ENCODE results near the gene BOD1.

BOD1 gene

GRCh38 chr5:173653822-173654523 is 37.5 kb upstream of the BOD1 start:
- Histone ChIP-seq H3K36me3 (ENCODE audit: control insufficient read depth in 2 of 2, insufficient read depth in 2 of 2, low read length in 2 of 2) (no peaks in the 10 kb centered on the region), H3K9me3 (ENCODE audit: control insufficient read depth in 2 of 2, low read length in 2 of 2) (peaks cover 3 to 4% of the 10 kb centered on the region in 2 donors), H3K27me3 (ENCODE audit: control insufficient read depth in 1 of 2, insufficient read depth in 2 of 2, low read length in 2 of 2) (no peaks in the 10 kb centered on the region), H3K27ac (ENCODE audit: low read length) (no peak overlapping the region), H3K9ac (ENCODE audit: low read length in 2 of 2) (no peak overlapping the region), H3K4me3 (ENCODE audit: low read length in 2 of 2) (no peak overlapping the region), H3K4me1 (ENCODE audit: control insufficient read depth, insufficient read depth, low read length) (no peaks in the 10 kb centered on the region)

DNA sequence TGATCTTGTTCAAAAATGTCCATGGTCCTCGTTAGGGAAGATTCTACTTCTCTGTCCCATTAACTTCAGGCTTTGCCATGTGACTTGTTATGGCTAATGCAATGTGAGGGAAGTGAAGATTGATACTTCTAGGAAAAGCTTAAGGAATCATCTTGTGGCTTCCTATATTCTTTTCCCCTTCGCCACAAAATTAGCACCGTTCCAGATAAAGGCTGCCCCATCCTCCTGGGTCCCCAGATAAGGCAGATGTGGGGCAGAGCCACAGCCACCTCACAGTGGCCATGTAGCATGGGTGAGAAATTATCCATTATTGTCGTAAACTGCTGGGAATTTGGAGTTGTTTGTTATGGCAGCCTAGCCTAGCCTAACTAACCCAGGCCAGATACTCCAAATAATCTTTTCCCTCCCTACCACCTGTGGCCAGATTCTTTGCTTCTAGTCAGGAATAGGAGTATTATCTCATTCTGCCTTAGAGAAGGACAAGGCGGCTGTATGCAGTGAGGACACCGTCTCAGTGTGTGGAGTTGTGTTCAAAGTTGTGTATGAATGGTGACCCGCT is 31.9 kb upstream of the BOD1 start:
- peaks cover 2 to 4% of the 10 kb centered on the region in 2 donors for H3K27me3 ChIP-seq (ENCODE audit: control insufficient read depth in 1 of 2, insufficient read depth in 2 of 2, low read length in 2 of 2)

GRCh38 chr5:173646692-173647091 is 30.2 kb upstream of the BOD1 start:
- Histone ChIP-seq H3K27ac (ENCODE audit: low read length) (no peak overlapping the region), H3K27me3 (ENCODE audit: control insufficient read depth in 1 of 2, insufficient read depth in 2 of 2, low read length in 2 of 2) (peaks cover 2 to 4% of the 10 kb centered on the region in 2 donors), H3K4me1 (ENCODE audit: control insufficient read depth, insufficient read depth, low read length) (no peaks in the 10 kb centered on the region), H3K36me3 (ENCODE audit: control insufficient read depth in 2 of 2, insufficient read depth in 2 of 2, low read length in 2 of 2) (no peaks in the 10 kb centered on the region), H3K9me3 (ENCODE audit: control insufficient read depth in 2 of 2, low read length in 2 of 2) (no peaks in the 10 kb centered on the region), H3K4me3 (ENCODE audit: low read length in 2 of 2) (no peak overlapping the region), H3K9ac (ENCODE audit: low read length in 2 of 2) (no peak overlapping the region)

More for the DNA sequence above, 31.9 kb upstream of the BOD1 start:
- no peak overlapping the region for H3K4me3 ChIP-seq (ENCODE audit: low read length in 2 of 2)
- H3K27ac ChIP-seq (ENCODE audit: low read length), result no peak overlapping the region
- H3K36me3 ChIP-seq (ENCODE audit: control insufficient read depth in 2 of 2, insufficient read depth in 2 of 2, low read length in 2 of 2), result no peaks in the 10 kb centered on the region
- no peak overlapping the region for H3K9ac ChIP-seq (ENCODE audit: low read length in 2 of 2)
- peaks cover 3% of the 10 kb centered on the region in 2 donors for H3K9me3 ChIP-seq (ENCODE audit: control insufficient read depth in 2 of 2, low read length in 2 of 2)
- H3K4me1 ChIP-seq (ENCODE audit: control insufficient read depth, insufficient read depth, low read length), result no peaks in the 10 kb centered on the region

- peaks cover 2 to 4% of the 10 kb centered on the region in 2 donors for H3K27me3 ChIP-seq (ENCODE audit: control insufficient read depth in 1 of 2, insufficient read depth in 2 of 2, low read length in 2 of 2)
- H3K4me1 ChIP-seq (ENCODE audit: control insufficient read depth, insufficient read depth, low read length), result no peaks in the 10 kb centered on the region
- no peaks in the 10 kb centered on the region for H3K9me3 ChIP-seq (ENCODE audit: control insufficient read depth in 2 of 2, low read length in 2 of 2)
- H3K9ac ChIP-seq (ENCODE audit: low read length in 2 of 2), result no peak overlapping the region
- H3K4me3 ChIP-seq (ENCODE audit: low read length in 2 of 2), result no peak overlapping the region
- no peak overlapping the region for H3K27ac ChIP-seq (ENCODE audit: low read length)
- no peaks in the 10 kb centered on the region for H3K36me3 ChIP-seq (ENCODE audit: control insufficient read depth in 2 of 2, insufficient read depth in 2 of 2, low read length in 2 of 2)
These were observed 29.6 kb upstream of the BOD1 start for GRCh38 chr5:173645890-173646574.

- H3K27ac ChIP-seq (ENCODE audit: low read length), result no peak overlapping the region
These were observed 29.0 kb upstream of the BOD1 start for GRCh38 chr5:173645437-173645807.

GRCh38 chr5:173644673-173645436 is 28.4 kb upstream of the BOD1 start:
- no peak overlapping the region for H3K9ac ChIP-seq (ENCODE audit: low read length in 2 of 2)
- no peak overlapping the region for H3K27ac ChIP-seq (ENCODE audit: low read length)
- no peak overlapping the region for H3K4me3 ChIP-seq (ENCODE audit: low read length in 2 of 2)
- H3K36me3 ChIP-seq (ENCODE audit: control insufficient read depth in 2 of 2, insufficient read depth in 2 of 2, low read length in 2 of 2), result no peaks in the 10 kb centered on the region
- no peaks in the 10 kb centered on the region for H3K4me1 ChIP-seq (ENCODE audit: control insufficient read depth, insufficient read depth, low read length)
- no peaks in the 10 kb centered on the region for H3K9me3 ChIP-seq (ENCODE audit: control insufficient read depth in 2 of 2, low read length in 2 of 2)
- H3K27me3 ChIP-seq (ENCODE audit: control insufficient read depth in 1 of 2, insufficient read depth in 2 of 2, low read length in 2 of 2), result peaks cover 2 to 4% of the 10 kb centered on the region in 2 donors

More at GRCh38 chr5:173645437-173645807, 29.0 kb upstream of the BOD1 start:
- H3K9ac ChIP-seq (ENCODE audit: low read length in 2 of 2), result no peak overlapping the region
- H3K27me3 ChIP-seq (ENCODE audit: control insufficient read depth in 1 of 2, insufficient read depth in 2 of 2, low read length in 2 of 2), result peaks cover 2 to 4% of the 10 kb centered on the region in 2 donors
- H3K4me3 ChIP-seq (ENCODE audit: low read length in 2 of 2), result no peak overlapping the region
- H3K36me3 ChIP-seq (ENCODE audit: control insufficient read depth in 2 of 2, insufficient read depth in 2 of 2, low read length in 2 of 2), result no peaks in the 10 kb centered on the region
- no peaks in the 10 kb centered on the region for H3K9me3 ChIP-seq (ENCODE audit: control insufficient read depth in 2 of 2, low read length in 2 of 2)
- H3K4me1 ChIP-seq (ENCODE audit: control insufficient read depth, insufficient read depth, low read length), result no peaks in the 10 kb centered on the region

DNA sequence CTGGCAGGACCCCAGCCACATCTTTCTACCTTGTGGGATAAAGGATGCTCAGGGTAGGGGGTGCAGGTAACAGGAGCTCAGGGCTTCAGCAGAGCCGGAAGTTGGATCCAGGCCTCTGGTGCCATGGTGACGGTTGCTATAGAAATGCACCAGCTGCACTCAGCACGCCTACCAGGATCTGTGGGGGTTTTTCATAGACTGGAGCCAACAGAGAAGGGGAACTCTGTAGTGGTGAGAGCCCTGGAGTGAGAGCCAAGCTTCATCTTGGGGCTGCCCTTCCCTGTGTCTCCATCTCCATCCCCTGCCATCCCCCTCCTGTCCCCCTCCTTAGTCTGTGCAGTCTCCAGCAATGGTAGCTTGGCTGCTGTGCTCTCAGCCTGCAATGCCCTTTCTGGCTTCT is 27.5 kb upstream of the BOD1 start:
- Histone ChIP-seq H3K27me3 (ENCODE audit: control insufficient read depth in 1 of 2, insufficient read depth in 2 of 2, low read length in 2 of 2) (peaks cover 2 to 4% of the 10 kb centered on the region in 2 donors), H3K4me3 (ENCODE audit: low read length in 2 of 2) (no peak overlapping the region), H3K4me1 (ENCODE audit: control insufficient read depth, insufficient read depth, low read length) (no peaks in the 10 kb centered on the region), H3K36me3 (ENCODE audit: control insufficient read depth in 2 of 2, insufficient read depth in 2 of 2, low read length in 2 of 2) (no peaks in the 10 kb centered on the region), H3K27ac (ENCODE audit: low read length) (no peak overlapping the region), H3K9ac (ENCODE audit: low read length in 2 of 2) (no peak overlapping the region), H3K9me3 (ENCODE audit: control insufficient read depth in 2 of 2, low read length in 2 of 2) (no peaks in the 10 kb centered on the region)

DNA sequence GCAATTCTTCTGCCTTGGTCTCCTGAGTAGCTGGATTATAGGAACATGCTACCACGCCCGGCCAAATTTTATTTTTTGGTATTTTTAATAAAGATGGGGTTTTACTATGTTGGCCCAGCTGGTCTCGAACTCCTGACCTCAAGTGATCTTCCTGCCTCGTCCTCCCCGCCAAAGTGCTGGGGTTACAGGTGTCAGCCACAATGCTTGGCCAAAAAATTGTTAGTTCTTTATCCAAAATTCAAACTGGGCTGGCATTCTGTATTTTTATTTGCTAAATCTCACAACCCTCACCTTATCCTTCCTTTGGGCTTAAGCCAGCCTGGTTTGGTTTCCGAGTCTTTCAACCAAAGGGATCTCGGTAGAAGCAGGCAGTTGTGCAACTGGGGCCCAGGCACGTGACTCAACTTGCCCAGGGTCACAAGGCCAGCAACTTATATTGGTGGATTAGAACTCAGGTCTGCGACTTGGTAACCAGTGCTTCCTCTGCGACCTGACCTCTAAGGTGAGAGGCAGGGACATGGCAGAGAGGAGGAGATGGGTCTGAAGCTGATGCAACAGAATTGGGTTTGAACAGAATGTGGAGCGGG is 26.5 kb upstream of the BOD1 start:
- H3K9ac ChIP-seq (ENCODE audit: low read length in 2 of 2), result no peak overlapping the region
- H3K4me1 ChIP-seq (ENCODE audit: control insufficient read depth, insufficient read depth, low read length), result no peaks in the 10 kb centered on the region
- peaks cover 2 to 4% of the 10 kb centered on the region in 2 donors for H3K27me3 ChIP-seq (ENCODE audit: control insufficient read depth in 1 of 2, insufficient read depth in 2 of 2, low read length in 2 of 2)
- no peak overlapping the region for H3K4me3 ChIP-seq (ENCODE audit: low read length in 2 of 2)
- no peaks in the 10 kb centered on the region for H3K36me3 ChIP-seq (ENCODE audit: control insufficient read depth in 2 of 2, insufficient read depth in 2 of 2, low read length in 2 of 2)
- H3K9me3 ChIP-seq (ENCODE audit: control insufficient read depth in 2 of 2, low read length in 2 of 2), result no peaks in the 10 kb centered on the region
- H3K27ac ChIP-seq (ENCODE audit: low read length), result no peak overlapping the region

DNA sequence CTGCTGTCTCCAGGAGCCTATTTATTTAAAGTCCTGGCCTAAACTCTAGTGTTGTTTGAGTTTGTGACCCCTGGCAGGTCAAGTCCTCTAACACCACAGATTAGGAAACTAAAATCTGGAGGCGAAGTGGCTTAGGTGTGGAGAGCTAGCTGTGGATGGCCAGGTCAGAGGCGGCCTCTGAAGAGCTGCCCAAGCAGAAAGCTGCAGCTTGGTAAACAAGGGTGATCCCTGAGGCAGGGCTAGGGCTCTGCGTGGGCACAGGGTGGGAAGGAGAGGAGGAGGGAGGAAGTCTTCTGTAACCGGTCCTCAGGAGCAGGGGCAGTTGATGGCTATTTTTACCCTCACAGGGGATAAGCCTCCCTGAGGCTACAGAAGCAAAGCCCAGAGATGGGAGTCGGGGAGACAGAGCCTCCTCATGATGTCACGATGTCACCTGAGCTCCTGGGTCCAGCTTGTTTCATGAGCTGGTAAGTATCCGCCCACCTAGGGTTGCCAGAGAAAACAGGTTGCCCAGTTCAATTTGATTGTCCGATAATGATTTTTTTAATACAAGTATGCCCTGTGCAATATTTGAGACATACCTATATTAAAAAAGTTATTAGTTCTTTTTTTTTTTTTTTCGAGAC is 25.9 kb upstream of the BOD1 start:
- Histone ChIP-seq H3K27ac (ENCODE audit: low read length) (no peak overlapping the region), H3K4me1 (ENCODE audit: control insufficient read depth, insufficient read depth, low read length) (no peaks in the 10 kb centered on the region)

More for the DNA sequence above, 25.9 kb upstream of the BOD1 start:
- H3K9ac ChIP-seq (ENCODE audit: low read length in 2 of 2), result no peak overlapping the region
- no peaks in the 10 kb centered on the region for H3K36me3 ChIP-seq (ENCODE audit: control insufficient read depth in 2 of 2, insufficient read depth in 2 of 2, low read length in 2 of 2)
- no peak overlapping the region for H3K4me3 ChIP-seq (ENCODE audit: low read length in 2 of 2)
- no peaks in the 10 kb centered on the region for H3K9me3 ChIP-seq (ENCODE audit: control insufficient read depth in 2 of 2, low read length in 2 of 2)
- H3K27me3 ChIP-seq (ENCODE audit: control insufficient read depth in 1 of 2, insufficient read depth in 2 of 2, low read length in 2 of 2), result peaks cover 2 to 4% of the 10 kb centered on the region in 2 donors
